Mesendoderm (in vitro differentiated cells): ENCODE data around the gene ASPSCR1.

Experiments
- DNase-seq: peaks from one replicate; pipeline ENCODE4 v3.0.0; 2013
- H2AK5ac ChIP-seq: 2 replicates; pipeline ENCODE4 v1.6.1; 2013; ENCODE audit warnings: low read length, inconsistent platforms
- H2BK120ac ChIP-seq: 2 replicates; pipeline ENCODE4 v1.6.1; 2013; ENCODE audit warnings: low read depth, mild to moderate bottlenecking, low read length, moderate library complexity, mixed read lengths
- H2BK15ac ChIP-seq: replicated peaks from 2 replicates; pipeline ENCODE4 v1.6.1; 2013; ENCODE audit warnings: low read depth, mild to moderate bottlenecking, moderate library complexity
- H2BK5ac ChIP-seq: 2 replicates; pipeline ENCODE4 v1.6.1; 2013; ENCODE audit warnings: low read length, inconsistent platforms
- H3K18ac ChIP-seq: 2 replicates; pipeline ENCODE4 v1.6.1; 2013; ENCODE audit warnings: mild to moderate bottlenecking, low read length, mixed read lengths
- H3K23ac ChIP-seq: one replicate; pipeline ENCODE4 v1.6.1; 2013; ENCODE audit warnings: low read length
- H3K27ac ChIP-seq: 2 replicates; pipeline ENCODE4 v1.5.1; 2013; ENCODE audit warnings: low read depth, mild to moderate bottlenecking, inconsistent platforms, low read length, moderate library complexity
- H3K27me3 ChIP-seq: 2 replicates; pipeline ENCODE4 v1.6.1; 2013; ENCODE audit warnings: low read length, control low read depth, mild to moderate bottlenecking, inconsistent platforms; ENCODE audit not compliant: insufficient read depth, poor library complexity
- H3K36me3 ChIP-seq: 2 replicates; pipeline ENCODE4 v1.6.1; 2013; ENCODE audit warnings: low read length, inconsistent platforms; ENCODE audit not compliant: control insufficient read depth, insufficient read depth
- H3K4ac ChIP-seq: one replicate; pipeline ENCODE4 v1.6.1; 2013; ENCODE audit warnings: low read depth, mild to moderate bottlenecking, low read length, moderate library complexity
- H3K4me1 ChIP-seq: 2 replicates; pipeline ENCODE4 v1.6.1; 2013; ENCODE audit warnings: low read depth, low read length, inconsistent platforms; ENCODE audit not compliant: control insufficient read depth
- H3K4me2 ChIP-seq: 2 replicates; pipeline ENCODE4 v1.6.1; 2013; ENCODE audit warnings: low read length
- H3K4me3 ChIP-seq: 2 replicates; pipeline ENCODE4 v1.5.1; 2013; ENCODE audit warnings: mild to moderate bottlenecking, low read length
- H3K56ac ChIP-seq: one replicate; pipeline ENCODE4 v1.6.1; 2013; ENCODE audit warnings: low read length
- H3K79me1 ChIP-seq: 2 replicates; pipeline ENCODE4 v1.6.1; 2013; ENCODE audit warnings: low read length, inconsistent platforms
- H3K79me2 ChIP-seq: 2 replicates; pipeline ENCODE4 v1.6.1; 2013; ENCODE audit warnings: mild to moderate bottlenecking, low read length; ENCODE audit not compliant: control insufficient read depth, insufficient read depth
- H3K9ac ChIP-seq: 2 replicates; pipeline ENCODE4 v1.6.1; 2013; ENCODE audit warnings: low read length, inconsistent platforms
- H4K5ac ChIP-seq: one replicate; pipeline ENCODE4 v1.6.1; 2013; ENCODE audit warnings: low read length
- H4K8ac ChIP-seq: one replicate; pipeline ENCODE4 v1.6.1; 2013; ENCODE audit warnings: low read depth, mild to moderate bottlenecking, control low read depth, low read length, moderate library complexity
- WGBS: extraction: QIAGEN DNeasy Blood & Tissue Kit; methylation state at CpG from one replicate; pipeline ENCODE4 v1.1.7; 2013; ENCODE audit warnings: low lambda C conversion rate, missing lambda C conversion rate; ENCODE audit not compliant: insufficient coverage; ENCODE audit errors: extremely low coverage; 5-methylcytosine and 5-hydroxymethylcytosine counted together

ASPSCR1 gene

DNA sequence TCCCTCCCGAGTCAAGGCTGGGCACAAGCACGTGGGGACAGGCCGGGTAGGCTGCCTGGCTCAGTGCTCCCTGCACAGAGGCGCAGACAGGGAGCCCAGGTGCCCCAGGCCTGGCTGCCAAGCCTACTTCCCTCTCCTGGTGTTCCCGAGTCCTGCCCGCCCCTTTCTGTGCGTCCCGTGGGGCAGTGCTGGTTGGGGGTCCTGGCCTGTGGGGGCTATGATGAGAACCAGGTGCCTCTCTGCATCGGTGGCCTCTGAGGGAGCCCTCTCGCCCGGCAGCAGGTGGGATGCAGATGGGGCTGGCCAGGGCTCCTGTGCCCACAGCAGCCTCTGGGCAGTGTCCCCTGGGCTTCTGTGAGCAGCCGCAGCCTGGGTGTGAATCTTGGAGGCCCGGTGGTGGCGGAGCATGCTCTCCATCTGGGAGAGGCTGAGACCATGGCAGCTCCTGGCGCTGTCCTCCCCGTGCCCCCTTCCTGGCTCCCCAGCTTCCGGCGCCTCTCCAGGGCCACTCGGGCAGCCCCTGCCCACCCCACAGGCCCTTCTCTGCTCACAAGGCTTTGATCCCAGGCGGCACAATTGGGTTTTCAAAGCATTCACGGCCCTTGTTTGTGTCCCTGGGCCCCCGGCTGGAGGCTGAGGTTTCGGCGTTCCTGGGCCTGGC is 38.0 kb downstream of the ASPSCR1 start:
- Histone ChIP-seq H2BK15ac (no peak overlapping the region), H3K18ac (no peak overlapping the region), H3K27ac (no peak overlapping the region), H3K4me3 (no peak overlapping the region), H3K56ac (no peak overlapping the region), H3K4me1 (no peaks in the 10 kb centered on the region), H3K9ac (no peak overlapping the region), H2BK120ac (no peak overlapping the region), H4K8ac (no peak overlapping the region), H3K79me2 (no peaks in the 10 kb centered on the region), H2AK5ac (no peak overlapping the region), H2BK5ac (no peak overlapping the region), H3K79me1 (no peaks in the 10 kb centered on the region), H3K4me2 (no peak overlapping the region), H3K4ac (no peak overlapping the region), H3K36me3 (no peaks in the 10 kb centered on the region), H3K23ac (no peak overlapping the region), H3K27me3 (no peaks in the 10 kb centered on the region), H4K5ac (no peak overlapping the region)
- DNase-seq: no peak
- WGBS: no CpG with 5 or more reads among the region's 24 CpGs

DNA sequence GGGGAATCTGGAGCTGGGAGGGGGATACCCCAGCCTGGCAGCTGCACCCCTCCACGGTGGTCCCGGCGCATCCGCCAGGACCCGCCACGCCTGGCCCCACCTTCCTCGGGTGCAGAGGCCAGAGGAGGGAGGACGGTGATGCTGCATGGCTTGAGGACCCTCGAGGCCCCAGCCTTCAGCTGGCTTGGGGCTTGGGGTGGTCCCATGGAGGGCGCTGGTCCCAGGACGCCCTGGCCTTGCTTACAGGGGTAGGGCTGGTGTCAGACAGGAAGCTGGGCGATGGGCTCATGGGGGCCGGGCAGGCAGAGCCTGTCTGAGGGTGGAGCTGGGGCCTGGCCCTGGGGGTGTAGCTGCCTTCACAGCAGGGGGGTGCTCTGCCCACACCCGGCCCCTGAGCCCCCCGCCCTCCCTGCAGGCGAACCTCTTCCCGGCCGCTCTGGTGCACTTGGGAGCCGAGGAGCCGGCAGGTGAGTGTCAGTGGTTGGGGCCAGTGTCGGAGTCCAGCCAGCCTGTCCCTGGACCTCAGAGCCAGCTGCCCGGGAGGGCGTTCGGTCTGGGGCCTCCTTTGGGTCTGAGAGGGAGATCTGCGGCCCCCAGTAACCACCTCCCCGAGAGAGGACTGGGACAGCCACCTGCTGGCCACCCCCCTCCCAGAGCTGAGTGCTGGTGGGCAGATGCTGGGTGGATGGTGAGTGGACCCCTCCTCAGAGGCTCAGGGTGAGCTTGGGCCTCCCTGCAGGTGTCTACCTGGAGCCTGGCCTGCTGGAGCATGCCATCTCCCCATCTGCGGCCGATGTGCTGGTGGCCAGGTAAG is 38.8 kb downstream of the ASPSCR1 start:
- Histone ChIP-seq H3K27ac (no peak overlapping the region), H2BK15ac (no peak overlapping the region), H3K79me2 (peaks cover under 1% of the 10 kb centered on the region), H2BK120ac (no peak overlapping the region), H3K27me3 (no peaks in the 10 kb centered on the region), H3K79me1 (peaks cover under 1% of the 10 kb centered on the region), H3K18ac (no peak overlapping the region), H3K4me3 (no peak overlapping the region), H3K9ac (no peak overlapping the region), H3K56ac (no peak overlapping the region), H3K4me2 (no peak overlapping the region), H2BK5ac (no peak overlapping the region), H2AK5ac (no peak overlapping the region), H3K4ac (no peak overlapping the region), H3K36me3 (no peaks in the 10 kb centered on the region), H4K5ac (no peak overlapping the region), H4K8ac (no peak overlapping the region), H3K23ac (no peak overlapping the region), H3K4me1 (no peaks in the 10 kb centered on the region)
- no peak for DNase-seq
- no CpG with 5 or more reads among the region's 28 CpGs for WGBS

GRCh38 chr17:82016875-82017459 is 39.5 kb downstream of the ASPSCR1 start:
- Histone ChIP-seq H3K27me3 (no peaks in the 10 kb centered on the region), H2BK120ac (no peak overlapping the region), H3K23ac (no peak overlapping the region), H3K4me3 (no peak overlapping the region), H3K4me1 (no peaks in the 10 kb centered on the region), H3K4ac (no peak overlapping the region), H3K4me2 (no peak overlapping the region), H3K9ac (no peak overlapping the region), H3K79me2 (peaks cover 4% of the 10 kb centered on the region), H2BK5ac (no peak overlapping the region), H4K8ac (no peak overlapping the region), H3K27ac (no peak overlapping the region), H2AK5ac (no peak overlapping the region), H3K56ac (no peak overlapping the region), H3K36me3 (no peaks in the 10 kb centered on the region), H3K79me1 (peaks cover 5% of the 10 kb centered on the region), H2BK15ac (no peak overlapping the region), H4K5ac (no peak overlapping the region), H3K18ac (no peak overlapping the region)
- DNase-seq: no peak
- no CpG with 5 or more reads among the region's 24 CpGs for WGBS

DNA sequence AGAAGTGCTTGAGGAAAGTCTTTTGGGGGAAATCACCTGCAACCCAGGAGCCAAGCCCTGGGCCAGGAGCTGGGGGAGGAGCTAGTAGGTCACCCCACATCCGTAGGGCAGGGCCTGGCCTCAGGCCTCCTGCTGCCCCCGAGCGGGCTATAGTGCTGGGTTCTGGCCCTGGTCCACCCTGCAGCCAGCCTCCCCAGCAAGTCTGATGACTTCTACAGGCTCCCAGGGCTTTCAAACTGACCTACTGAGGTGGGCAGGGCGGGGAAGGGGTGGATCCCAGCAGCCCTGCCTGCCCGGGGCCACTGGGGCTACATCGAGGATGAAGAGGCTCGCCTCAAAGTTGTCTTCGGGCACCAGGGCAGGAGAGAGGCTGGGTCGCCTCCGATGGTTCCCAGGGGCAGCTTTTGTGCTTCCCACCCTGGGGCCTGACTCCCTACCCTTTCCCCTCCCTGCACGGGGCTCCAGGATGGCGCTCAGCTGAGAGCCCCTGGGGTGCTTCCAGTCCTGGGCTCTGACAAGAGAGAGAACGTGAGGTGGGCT is 40.3 kb downstream of the ASPSCR1 start:
- no peaks in the 10 kb centered on the region for H3K27me3 ChIP-seq
- no peak overlapping the region for H3K4me3 ChIP-seq
- no CpG with 5 or more reads among the region's 13 CpGs for WGBS
- no peak overlapping the region for H2AK5ac ChIP-seq
- H2BK120ac ChIP-seq: no peak overlapping the region
- H4K5ac ChIP-seq: no peak overlapping the region
- peaks cover 8% of the 10 kb centered on the region for H3K79me1 ChIP-seq
- no peak overlapping the region for H3K4ac ChIP-seq
- H3K27ac ChIP-seq: no peak overlapping the region
- no peak overlapping the region for H3K9ac ChIP-seq
- H3K18ac ChIP-seq: no peak overlapping the region
- no peaks in the 10 kb centered on the region for H3K36me3 ChIP-seq
- no peak overlapping the region for H3K56ac ChIP-seq
- DNase-seq: no peak
- peaks cover 8% of the 10 kb centered on the region for H3K79me2 ChIP-seq
- H3K23ac ChIP-seq: no peak overlapping the region
- H2BK15ac ChIP-seq: no peak overlapping the region
- H2BK5ac ChIP-seq: no peak overlapping the region
- H3K4me2 ChIP-seq: no peak overlapping the region
- H3K4me1 ChIP-seq: no peaks in the 10 kb centered on the region
- no peak overlapping the region for H4K8ac ChIP-seq

DNA sequence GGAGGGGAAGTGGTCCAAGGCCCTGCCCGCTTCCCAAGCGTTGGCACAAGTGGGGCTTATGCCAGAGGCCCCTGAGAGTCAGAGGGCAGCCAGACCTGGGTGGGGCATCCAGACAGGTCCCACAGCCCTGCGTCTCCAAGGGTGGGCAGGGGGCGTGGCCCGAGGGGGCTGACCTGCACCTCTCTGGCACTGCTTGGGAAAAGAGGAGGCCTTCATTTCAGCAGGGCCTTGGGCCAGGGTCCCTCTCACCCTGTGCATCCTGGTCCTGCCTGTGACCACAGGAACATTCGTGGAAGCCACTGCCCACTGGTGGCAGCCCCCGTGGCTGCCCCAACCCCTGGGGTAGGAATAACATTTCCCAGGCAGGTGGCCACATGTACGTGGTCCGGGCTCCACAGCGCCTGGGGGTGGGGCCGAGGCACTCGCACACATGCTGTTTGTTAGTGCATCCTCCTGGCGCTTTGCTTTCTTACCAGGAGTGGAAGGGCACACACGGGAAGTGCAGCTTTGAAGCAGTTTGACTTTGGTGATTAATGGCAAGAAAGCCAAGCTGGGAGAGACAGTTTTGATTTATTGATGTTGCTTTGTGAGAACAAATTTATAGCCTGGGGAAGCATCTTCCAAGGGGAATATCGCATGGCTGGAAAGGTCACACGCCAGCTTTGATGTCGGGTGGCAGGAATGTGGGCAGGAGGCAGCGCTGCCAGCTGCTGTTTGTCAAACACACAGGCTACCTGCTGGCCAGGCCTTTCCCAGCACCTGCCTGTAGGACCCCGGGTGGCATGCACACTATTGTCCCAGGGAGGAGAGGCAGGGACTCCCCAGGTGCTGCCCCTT is 40.9 kb downstream of the ASPSCR1 start:
- H2BK5ac ChIP-seq: no peak overlapping the region
- no peak overlapping the region for H2BK15ac ChIP-seq
- H3K79me2 ChIP-seq: peaks cover 8% of the 10 kb centered on the region
- H3K4me2 ChIP-seq: no peak overlapping the region
- H3K56ac ChIP-seq: no peak overlapping the region
- no CpG with 5 or more reads among the region's 19 CpGs for WGBS
- H4K8ac ChIP-seq: no peak overlapping the region
- H3K9ac ChIP-seq: no peak overlapping the region
- H3K18ac ChIP-seq: no peak overlapping the region
- no peaks in the 10 kb centered on the region for H3K27me3 ChIP-seq
- H3K23ac ChIP-seq: no peak overlapping the region
- no peak overlapping the region for H3K4me3 ChIP-seq
- H3K79me1 ChIP-seq: peaks cover 8% of the 10 kb centered on the region
- no peak overlapping the region for H3K4ac ChIP-seq
- H3K27ac ChIP-seq: no peak overlapping the region
- H2AK5ac ChIP-seq: no peak overlapping the region
- no peak for DNase-seq
- no peak overlapping the region for H4K5ac ChIP-seq
- no peaks in the 10 kb centered on the region for H3K4me1 ChIP-seq
- H2BK120ac ChIP-seq: no peak overlapping the region
- no peaks in the 10 kb centered on the region for H3K36me3 ChIP-seq
